Activated T-helper 9 cell treated with anti-CD3 and anti-CD28 coated beads, Interleukin-2, amount 50 U/mL, for 16 hours (primary cell): ENCODE results near the gene TPK1.

ENCODE experiments used
- DNase-seq: peaks from one replicate; pipeline ENCODE4 v3.0.0-alpha.2; 2020; ENCODE audit warnings: low read depth

The TPK1 gene

DNA sequence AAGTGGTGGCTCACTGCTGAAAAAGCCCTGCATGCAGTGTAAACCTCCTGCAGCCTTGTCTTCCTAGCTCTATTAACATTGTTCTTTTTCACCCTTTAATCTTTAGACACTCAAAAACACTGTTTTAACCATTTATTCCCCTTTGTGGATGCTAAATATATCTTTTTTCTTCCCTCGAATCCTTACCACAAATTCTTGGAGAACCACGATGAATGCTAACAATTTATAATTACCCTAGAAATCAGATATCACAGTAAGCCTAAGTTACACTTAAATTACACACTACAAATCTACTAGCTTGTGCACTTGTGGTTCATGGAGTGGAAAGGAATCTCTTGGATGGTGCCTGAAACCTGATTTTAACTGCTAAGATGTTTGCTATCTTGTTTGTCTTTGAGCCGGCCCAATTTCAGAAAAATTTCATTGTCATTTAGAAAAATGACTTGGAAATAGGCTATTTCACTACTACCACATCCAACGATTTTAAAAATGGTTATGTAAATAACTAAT, 307.3 kb downstream of the TPK1 start:
- no peak for DNase-seq

DNA sequence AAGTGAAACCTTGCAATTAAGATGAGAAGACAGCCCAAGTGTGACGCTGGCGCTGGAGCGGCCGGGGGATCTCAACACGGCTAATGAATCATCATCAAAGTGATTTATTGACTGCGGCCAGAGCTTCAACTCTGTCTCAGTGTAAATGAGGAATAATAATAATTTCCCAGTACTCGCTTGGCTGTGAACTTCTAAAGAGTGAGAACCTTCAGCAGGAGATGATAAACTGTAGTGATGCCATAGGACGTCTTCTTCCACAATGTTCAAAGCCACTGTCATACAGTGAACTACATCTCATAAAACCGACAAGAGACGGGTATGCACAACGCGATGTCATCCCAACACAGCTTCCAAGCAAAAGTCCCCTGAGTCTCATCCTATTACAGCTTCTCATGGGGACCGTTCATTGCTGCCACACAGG, 308.8 kb downstream of the TPK1 start:
- no peak for DNase-seq

GRCh38 chr7:144525956-144526355, 309.9 kb downstream of the TPK1 start:
- no peak for DNase-seq

DNA sequence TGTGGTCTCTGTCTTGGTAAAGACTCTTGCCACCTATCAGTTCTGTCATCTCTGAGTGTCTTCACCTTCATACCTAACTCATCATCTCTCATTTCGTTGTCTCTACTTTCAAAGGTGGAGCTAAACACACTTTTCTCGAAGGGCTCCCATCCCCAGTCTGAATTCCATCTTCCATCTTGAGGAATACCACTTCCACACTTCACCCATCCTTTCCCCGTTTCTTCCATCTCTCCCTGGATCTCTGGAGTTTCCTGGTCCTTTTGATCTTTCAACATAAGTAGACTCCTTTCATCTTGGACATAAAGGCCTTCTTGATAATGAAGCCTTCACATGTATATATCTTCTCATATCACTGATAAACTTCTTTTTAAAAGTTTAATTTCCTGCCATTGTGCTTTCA, 311.6 kb downstream of the TPK1 start:
- DNase-seq = no peak

GRCh38 chr7:144523621-144524020, 312.2 kb downstream of the TPK1 start:
- no peak for DNase-seq

DNA sequence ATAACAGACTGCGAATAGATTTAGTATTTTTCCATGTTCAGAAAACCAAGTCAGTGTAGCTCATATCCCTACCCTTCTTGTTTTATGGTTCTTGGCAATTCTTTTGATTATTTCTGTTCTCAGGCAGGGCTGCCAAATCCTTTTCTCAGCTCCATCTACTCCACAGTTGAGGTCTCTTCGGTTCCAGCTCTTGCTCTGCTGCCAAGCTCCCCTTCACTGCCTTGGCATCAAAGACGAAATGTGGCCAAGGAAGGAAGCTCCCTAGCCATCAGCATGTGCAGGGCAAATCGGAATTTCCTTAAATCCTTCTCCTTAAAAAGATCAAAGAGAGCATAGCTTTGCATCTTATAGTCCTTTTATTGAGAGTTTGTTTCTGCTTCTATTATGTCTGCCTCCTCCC, 315.9 kb downstream of the TPK1 start:
- no peak for DNase-seq

DNA sequence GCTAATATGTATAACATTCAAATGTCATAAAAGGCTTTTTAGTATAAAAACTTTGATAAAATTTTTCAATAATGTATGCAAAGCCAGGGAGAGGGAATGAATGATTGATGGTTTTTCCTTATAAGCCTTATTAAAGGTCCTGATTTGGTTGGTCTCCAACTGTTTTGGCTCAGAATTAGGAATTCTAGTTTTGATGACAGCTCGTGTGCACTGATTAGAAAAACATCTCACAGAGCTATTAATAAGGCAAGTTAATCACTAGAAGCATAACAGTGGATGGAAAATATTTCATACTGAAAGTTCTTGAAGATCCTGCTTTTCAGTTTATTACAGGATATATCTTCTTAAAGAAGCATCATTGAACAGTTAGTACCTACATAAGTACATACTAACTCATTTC, 317.5 kb downstream of the TPK1 start:
- no peak for DNase-seq

DNA sequence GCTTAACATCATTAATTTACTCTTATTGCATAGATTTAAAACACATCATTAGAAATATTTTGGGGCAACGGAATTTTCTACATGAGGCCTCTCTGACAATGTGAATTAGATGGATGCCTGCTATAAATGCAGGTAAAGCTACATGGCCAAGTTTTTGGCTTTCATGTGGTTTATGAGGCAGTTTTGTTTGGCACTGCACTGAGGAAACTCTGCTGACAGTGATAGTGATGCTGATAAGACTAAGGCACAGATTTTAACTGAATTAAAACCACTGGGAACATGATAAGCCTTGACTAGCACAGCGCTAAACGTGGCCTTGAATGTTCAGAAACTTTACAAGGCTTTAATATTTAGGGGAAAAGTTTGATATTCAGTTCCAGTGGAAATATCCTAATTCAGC, 318.1 kb downstream of the TPK1 start:
- DNase-seq = no peak

DNA sequence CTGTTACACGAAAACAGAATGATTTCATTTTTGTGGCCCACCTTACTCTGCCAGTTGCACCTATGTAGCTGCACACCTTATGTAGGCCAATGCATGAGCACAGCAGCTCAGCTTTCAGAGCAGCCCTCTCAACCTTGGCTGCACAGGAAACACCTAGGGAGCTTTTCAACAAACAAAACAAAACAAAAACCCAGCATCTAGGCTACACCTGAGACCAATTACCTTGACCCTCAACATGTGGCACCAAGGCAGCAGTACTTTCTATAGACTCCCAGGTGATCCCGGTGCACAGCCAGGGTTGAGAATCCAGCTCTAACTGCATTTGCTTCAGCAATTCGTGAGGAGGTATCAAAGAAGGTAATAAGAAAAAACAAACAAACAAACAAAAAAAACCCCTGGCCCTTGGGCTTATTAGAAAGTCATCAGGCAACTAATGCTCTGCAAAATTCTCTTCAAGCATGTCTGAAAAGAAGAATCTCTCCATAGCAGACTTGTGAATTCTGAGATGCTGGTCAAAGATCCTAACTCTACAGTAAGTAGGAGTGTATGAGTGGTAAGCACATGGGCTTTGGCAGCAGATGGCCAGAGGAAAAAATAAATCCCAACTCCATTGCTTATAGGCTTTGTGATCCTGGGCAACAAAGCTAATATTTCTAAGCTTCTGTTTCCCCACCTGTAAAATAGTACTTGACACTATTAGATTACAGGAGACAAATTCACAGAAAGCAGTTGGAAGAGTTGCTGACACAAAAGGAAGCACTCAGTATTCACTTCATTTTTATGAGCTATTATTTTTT, 318.9 kb downstream of the TPK1 start:
- DNase-seq = no peak

DNA sequence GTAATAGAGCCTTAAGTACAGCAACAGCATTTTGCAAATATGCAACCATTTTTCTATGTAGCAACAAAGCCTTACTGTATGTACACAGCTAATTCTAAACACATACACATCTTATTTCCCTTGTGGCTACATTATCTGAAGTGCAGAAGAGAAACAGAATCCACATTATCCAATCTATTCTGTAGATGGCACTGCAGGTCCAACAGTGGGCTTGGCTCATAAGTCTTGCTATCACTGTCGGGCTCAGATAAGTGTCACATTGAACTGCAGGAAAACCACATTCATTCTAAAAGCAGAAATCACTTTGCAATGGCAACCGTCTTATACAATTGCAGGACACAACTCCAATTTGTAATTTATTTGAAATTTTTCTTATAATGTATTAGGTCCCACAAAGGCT, 322.5 kb downstream of the TPK1 start:
- DNase-seq = no peak

DNA sequence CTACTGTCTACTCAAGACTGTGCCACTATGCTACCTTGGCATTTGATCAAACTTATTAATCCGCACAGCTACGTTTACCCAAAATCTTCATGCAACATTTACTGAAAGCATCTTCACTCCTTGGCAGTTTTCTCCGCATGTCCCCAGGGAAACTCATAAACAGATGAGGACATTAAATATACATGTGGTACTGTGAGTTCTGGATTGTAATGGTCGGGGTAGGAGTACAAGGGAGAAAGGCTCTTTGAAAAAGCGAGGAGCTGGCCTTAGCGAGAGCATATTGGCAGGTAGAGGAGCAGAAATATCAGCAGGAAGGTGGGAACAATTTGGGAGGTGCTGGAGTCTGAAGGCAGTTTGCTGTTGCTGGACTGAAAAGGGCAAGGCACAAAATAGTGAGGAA, 325.2 kb downstream of the TPK1 start:
- DNase-seq = no peak

DNA sequence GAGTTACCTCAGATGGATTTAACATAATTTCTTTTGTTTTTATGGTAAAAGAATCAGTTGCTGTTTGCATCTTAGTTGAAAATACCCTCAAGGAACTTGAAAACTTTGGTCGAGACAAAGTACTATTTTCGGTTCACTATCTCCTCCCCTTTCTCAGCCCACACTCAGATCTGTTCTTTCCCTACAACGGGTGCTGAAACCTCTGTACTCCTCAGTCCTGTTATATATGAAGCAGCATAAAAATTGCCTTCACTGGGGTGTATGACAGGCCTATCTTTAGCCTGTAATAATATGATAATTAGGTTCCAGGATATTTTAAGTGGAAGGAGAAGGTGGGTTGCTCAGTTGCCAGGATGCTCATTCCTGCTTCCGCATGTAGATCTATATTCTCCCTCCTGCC, 327.2 kb downstream of the TPK1 start:
- no peak for DNase-seq

DNA sequence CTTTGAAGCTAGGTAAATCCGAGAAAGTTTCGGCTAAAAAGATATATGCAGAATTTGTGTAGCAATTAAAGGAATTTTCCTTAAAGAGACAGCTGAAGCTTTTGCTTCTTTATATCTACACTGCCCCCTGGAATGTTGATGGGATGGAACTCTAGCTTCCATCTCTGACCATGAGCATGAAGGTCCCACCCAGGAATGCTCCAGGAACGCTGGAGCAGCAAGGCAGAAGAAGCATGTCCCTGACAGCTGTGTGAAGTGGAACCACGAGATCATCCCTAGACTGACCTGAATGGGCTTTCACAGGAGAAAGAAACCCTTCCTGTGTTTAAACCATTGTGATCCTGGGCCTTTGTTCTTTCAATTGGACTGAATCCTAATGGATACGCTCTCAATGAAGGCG, 332.6 kb downstream of the TPK1 start:
- no peak for DNase-seq

DNA sequence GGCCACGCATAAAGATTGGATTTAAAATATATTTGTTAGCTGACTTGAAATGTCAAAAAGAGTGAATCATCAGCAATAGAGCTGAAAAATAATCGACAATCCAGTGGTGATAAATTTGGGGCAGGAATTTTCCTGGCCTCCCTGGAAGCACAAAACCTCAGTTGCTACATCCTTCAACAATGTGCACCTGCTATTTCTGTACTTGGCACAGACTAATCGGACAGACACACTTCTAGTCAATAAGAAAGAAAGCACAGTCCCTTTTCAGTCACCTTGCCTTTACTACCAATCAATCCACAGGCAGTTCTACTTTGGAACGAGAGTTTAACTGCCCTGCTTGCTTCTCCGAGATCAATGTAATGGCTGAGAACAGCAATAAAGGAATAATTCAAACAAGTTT, 335.6 kb downstream of the TPK1 start:
- no peak for DNase-seq

- DNase-seq = no peak
Measured at GRCh38 chr7:144497282-144497681, 338.6 kb downstream of the TPK1 start.

DNA sequence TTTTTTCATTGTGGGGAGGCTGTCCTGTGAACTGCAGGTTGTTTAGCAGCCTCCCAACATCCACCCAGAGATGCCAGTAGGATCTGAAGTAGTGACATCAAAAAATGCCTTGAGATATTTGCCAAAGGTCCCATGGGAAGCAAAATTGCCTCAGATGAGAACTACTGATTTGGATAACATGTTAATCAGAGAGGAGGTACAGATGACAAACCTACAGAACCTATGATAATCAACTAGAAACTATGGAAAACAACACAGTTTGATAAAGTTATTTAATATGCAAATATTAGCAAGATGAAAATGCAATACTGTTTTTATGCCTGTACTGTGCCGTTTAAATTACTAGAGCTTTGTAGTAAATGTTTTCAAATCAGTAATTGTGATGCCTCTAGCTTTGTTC, 341.5 kb downstream of the TPK1 start:
- no peak for DNase-seq

GRCh38 chr7:144489504-144489903, 346.3 kb downstream of the TPK1 start:
- no peak for DNase-seq

- no peak for DNase-seq
Measured at GRCh38 chr7:144488977-144489376, 346.9 kb downstream of the TPK1 start.

GRCh38 chr7:144487901-144488300, 348.0 kb downstream of the TPK1 start:
- no peak for DNase-seq

DNA sequence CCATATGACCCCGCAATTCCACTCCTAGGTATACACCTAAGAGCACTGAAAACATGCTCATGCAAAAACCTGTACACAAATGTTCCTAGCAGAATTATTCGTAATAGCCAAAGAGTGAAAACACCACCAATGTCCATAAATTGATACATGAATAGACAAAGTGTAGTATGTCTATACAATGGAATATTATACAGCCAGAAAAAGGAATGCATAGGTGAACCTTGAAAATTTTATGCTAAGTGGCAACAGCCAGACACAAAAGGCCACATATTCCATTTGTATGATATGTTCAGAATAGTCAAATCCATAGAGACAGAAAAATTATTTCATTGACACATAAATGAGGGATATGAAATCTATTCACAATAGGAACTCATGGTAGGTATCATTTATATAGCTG, 351.4 kb downstream of the TPK1 start:
- DNase-seq = no peak

- DNase-seq = no peak
Measured at GRCh38 chr7:144483189-144483588, 352.7 kb downstream of the TPK1 start.

DNA sequence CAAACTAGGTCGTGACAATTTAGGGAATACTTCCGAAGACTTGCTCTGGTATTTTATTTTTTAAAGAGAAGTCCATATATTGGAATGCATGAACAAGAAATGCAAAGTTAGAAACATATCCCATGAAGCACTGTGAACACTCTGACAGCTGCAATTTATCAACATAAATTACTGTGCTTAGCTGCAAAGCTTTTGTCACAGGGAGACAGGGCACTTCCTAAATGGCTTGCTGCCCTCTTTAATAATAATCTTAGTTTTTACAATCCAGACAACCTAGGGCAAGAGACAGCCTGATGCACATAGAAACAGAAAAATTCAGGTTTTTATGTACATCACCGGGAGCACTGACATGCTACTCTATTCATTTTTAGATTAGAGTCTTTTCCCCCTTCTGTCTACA, 354.0 kb downstream of the TPK1 start:
- no peak for DNase-seq

DNA sequence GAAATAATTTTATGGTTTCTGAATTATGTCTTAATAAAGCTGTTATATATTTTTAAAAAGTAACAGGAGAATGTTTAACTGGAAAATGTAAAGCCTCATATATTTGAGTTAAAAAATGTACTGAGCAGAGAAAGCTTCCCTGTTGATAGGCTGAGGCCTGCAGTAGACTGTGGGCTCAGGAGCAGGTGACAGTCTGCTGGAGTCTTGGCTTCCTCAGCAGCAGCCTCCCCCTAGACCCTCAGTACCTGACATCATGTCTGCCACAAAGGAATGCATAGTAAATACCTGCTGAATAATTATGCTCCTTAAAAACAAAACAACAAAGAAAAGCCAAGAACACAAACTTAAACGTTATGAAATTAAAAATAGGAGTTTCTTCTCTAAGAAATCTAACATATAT, 358.5 kb downstream of the TPK1 start:
- no peak for DNase-seq
